Upper lobe of right lung (tissue), 1 donor: ENCODE measurements around the gene LARGE1. TPM values are rescaled to one million over a fixed set of nuclear protein-coding genes. Genes with fewer than 3 reads are reported as not detected.

ENCODE experiments used
- ATAC-seq: fragments of 200-7000 bp; cut with Tn5 transposase; one replicate; pipeline ENCODE4 v1.9.1; 2020; ENCODE audit warnings: mild to moderate bottlenecking, moderate library complexity
- DNase-seq: peaks from one replicate; pipeline ENCODE4 v3.0.0-alpha.2; 2020
- H3K27ac ChIP-seq: fragments of 200-600 bp; one replicate; pipeline ENCODE4 v1.8.0; 2022
- H3K27me3 ChIP-seq: fragments of 200-600 bp; one replicate; pipeline ENCODE4 v1.8.0; 2022; ENCODE audit warnings: mild to moderate bottlenecking
- H3K36me3 ChIP-seq: fragments of 200-600 bp; one replicate; pipeline ENCODE4 v1.8.0; 2022
- H3K4me1 ChIP-seq: fragments of 200-600 bp; one replicate; pipeline ENCODE4 v1.8.0; 2022
- H3K4me3 ChIP-seq: fragments of 200-600 bp; one replicate; pipeline ENCODE4 v1.8.0; 2022; ENCODE audit warnings: mild to moderate bottlenecking
- H3K9me3 ChIP-seq: fragments of 200-600 bp; one replicate; pipeline ENCODE4 v1.8.0; 2022
- CTCF ChIP-seq: fragments of 200-600 bp; IDR thresholded peaks from one replicate; pipeline ENCODE4 v1.8.0; 2022; ENCODE audit warnings: antibody characterized with exemption
- intact Hi-C: fragments of 100-400 bp; cut with DNase I; formaldehyde crosslinking; loops from one replicate; pipeline ENCODE4 v1.11.0; 2022
- total RNA-seq: library from RNA; stranded (reverse); fragmentation: NEBNext Ultra II Directional; extraction: Animal tissue kit (Norgen Biotek cat#: 25700); gene quantifications from one replicate; pipeline ENCODE4 v1.2.1, GENCODE V29; 2021
- donor health status: DM: no; HTN: yes; CAD: no; lungs with severe emphysema.

Gene LARGE1
- total RNA-seq, 1 donor from 2014 or later = 33.5 TPM

GRCh38 chr22:33758961-33759360 lies 161.3 kb downstream of the LARGE1 start:
- H3K27ac ChIP-seq = no peak overlapping the region
- DNase-seq = no peak
- H3K9me3 ChIP-seq = no peaks in the 10 kb centered on the region
- no peak for TF ChIP-seq CTCF
- no peaks in the 10 kb centered on the region for H3K27me3 ChIP-seq
- no peak for ATAC-seq
- H3K36me3 ChIP-seq = no peaks in the 10 kb centered on the region
- intact Hi-C loops = no loop called here
- no peak overlapping the region for H3K4me3 ChIP-seq
- no peaks in the 10 kb centered on the region for H3K4me1 ChIP-seq

- intact Hi-C loops = no loop called here
- Histone ChIP-seq H3K36me3 (no peaks in the 10 kb centered on the region), H3K9me3 (no peaks in the 10 kb centered on the region), H3K4me3 (no peak overlapping the region), H3K4me1 (no peaks in the 10 kb centered on the region), H3K27me3 (no peaks in the 10 kb centered on the region), H3K27ac (no peak overlapping the region)
- DNase-seq (no peak), ATAC-seq (peak; percentile 64)
- no peak for TF ChIP-seq CTCF
Observed at GRCh38 chr22:33757802-33758483, 162.3 kb downstream of the LARGE1 start.

GRCh38 chr22:33757041-33757801 lies 163.1 kb downstream of the LARGE1 start:
- Histone ChIP-seq H3K27ac (no peak overlapping the region), H3K9me3 (no peaks in the 10 kb centered on the region), H3K4me1 (no peaks in the 10 kb centered on the region), H3K36me3 (no peaks in the 10 kb centered on the region), H3K27me3 (no peaks in the 10 kb centered on the region), H3K4me3 (no peak overlapping the region)
- TF ChIP-seq CTCF = no peak
- intact Hi-C loops = no loop called here
- DNase-seq (no peak), ATAC-seq (no peak)

GRCh38 chr22:33756508-33756949 lies 163.7 kb downstream of the LARGE1 start:
- intact Hi-C loops = no loop called here
- H3K27me3 ChIP-seq = no peaks in the 10 kb centered on the region
- no peak for ATAC-seq
- H3K4me1 ChIP-seq = no peaks in the 10 kb centered on the region
- no peak overlapping the region for H3K27ac ChIP-seq
- TF ChIP-seq CTCF = no peak
- no peak for DNase-seq
- no peaks in the 10 kb centered on the region for H3K9me3 ChIP-seq
- no peaks in the 10 kb centered on the region for H3K36me3 ChIP-seq
- H3K4me3 ChIP-seq = no peak overlapping the region

- Histone ChIP-seq H3K4me1 (no peaks in the 10 kb centered on the region), H3K4me3 (no peak overlapping the region), H3K9me3 (no peaks in the 10 kb centered on the region), H3K27me3 (no peaks in the 10 kb centered on the region), H3K27ac (no peak overlapping the region), H3K36me3 (no peaks in the 10 kb centered on the region)
- intact Hi-C loops = no loop called here
- DNase-seq (no peak), ATAC-seq (no peak)
- no peak for TF ChIP-seq CTCF
Observed at GRCh38 chr22:33748714-33749113, 171.6 kb downstream of the LARGE1 start.
